ENCODE results near the gene CCS. TPM values are rescaled to one million over a fixed set of nuclear protein-coding genes. Genes with fewer than 3 reads are reported as not detected.

CCS gene
- total RNA-seq, 1 experiment from 2014 or later = 47.2 TPM

- CTCF ChIA-PET = no interaction called here
- 0 out of 2 replicates have a peak, but pooled peaks cover 6% of the 10 kb centered on the region for H3K27me3 ChIP-seq (ENCODE audit: insufficient read depth, low read depth)
- intact Hi-C loops (cut with micrococcal nuclease; ENCODE audit: unreplicated experiment) = no loop called here
Measured at GRCh38 chr11:66561178-66561974, 31.6 kb upstream of the CCS start.

DNA sequence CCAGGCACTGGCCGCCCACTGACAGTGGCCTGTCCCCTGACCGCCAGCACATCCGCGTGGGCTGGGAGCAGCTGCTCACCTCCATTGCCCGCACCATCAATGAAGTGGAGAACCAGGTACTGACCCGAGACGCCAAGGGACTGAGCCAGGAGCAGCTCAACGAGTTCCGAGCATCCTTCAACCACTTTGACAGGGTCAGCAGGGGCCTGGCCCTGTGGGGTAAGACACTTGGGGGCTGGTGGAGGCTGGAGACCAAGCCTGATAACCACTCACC lies 31.1 kb upstream of the CCS start:
- no peaks in the 10 kb centered on the region for H3F3A ChIP-seq (ENCODE audit: insufficient read depth, low read depth)
- no peak for DNase-seq
- H3K9me2 ChIP-seq (ENCODE audit: insufficient read depth) = no peaks in the 10 kb centered on the region
- ChIA-PET CTCF (no interaction called here), POLR2A (ENCODE audit: unreplicated experiment) (no interaction called here)
- no peaks in the 10 kb centered on the region for H3K79me2 ChIP-seq (ENCODE audit: low read depth)
- no peak overlapping the region for H3K27ac ChIP-seq
- no peaks in the 10 kb centered on the region; the same call in 1 of the 2 replicates for H4K20me1 ChIP-seq (ENCODE audit: insufficient read depth)
- H3K4me1 ChIP-seq (replicated peaks; ENCODE audit: insufficient read depth) = no peaks in the 10 kb centered on the region
- no peak overlapping the region for H3K4me2 ChIP-seq
- no peak overlapping the region for H3K4me3 ChIP-seq
- no peaks in the 10 kb centered on the region for H3K36me3 ChIP-seq (ENCODE audit: low read depth)
- H3K9me3 ChIP-seq (ENCODE audit: insufficient read depth, low read depth) = no peaks in the 10 kb centered on the region
- no peak overlapping the region for H2AFZ ChIP-seq
- no TSS peak for BruUV-seq (replicated peaks)
- intact Hi-C loops (cut with micrococcal nuclease; ENCODE audit: unreplicated experiment) = no loop called here
- 0 out of 2 replicates have a peak, but pooled peaks cover 6% of the 10 kb centered on the region for H3K27me3 ChIP-seq (ENCODE audit: insufficient read depth, low read depth)
- TF ChIP-seq, protein P1, sequence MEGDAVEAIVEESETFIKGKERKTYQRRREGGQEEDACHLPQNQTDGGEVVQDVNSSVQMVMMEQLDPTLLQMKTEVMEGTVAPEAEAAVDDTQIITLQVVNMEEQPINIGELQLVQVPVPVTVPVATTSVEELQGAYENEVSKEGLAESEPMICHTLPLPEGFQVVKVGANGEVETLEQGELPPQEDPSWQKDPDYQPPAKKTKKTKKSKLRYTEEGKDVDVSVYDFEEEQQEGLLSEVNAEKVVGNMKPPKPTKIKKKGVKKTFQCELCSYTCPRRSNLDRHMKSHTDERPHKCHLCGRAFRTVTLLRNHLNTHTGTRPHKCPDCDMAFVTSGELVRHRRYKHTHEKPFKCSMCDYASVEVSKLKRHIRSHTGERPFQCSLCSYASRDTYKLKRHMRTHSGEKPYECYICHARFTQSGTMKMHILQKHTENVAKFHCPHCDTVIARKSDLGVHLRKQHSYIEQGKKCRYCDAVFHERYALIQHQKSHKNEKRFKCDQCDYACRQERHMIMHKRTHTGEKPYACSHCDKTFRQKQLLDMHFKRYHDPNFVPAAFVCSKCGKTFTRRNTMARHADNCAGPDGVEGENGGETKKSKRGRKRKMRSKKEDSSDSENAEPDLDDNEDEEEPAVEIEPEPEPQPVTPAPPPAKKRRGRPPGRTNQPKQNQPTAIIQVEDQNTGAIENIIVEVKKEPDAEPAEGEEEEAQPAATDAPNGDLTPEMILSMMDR (conservative IDR thresholded peaks at IDR 0.05) = no peak

More at GRCh38 chr11:66561178-66561974, 31.6 kb upstream of the CCS start:
- Histone ChIP-seq H3K9me2 (ENCODE audit: insufficient read depth) (no peaks in the 10 kb centered on the region), H2AFZ (no peak overlapping the region), H3K4me1 (replicated peaks; ENCODE audit: insufficient read depth) (no peaks in the 10 kb centered on the region), H3K4me3 (no peak overlapping the region), H3K79me2 (ENCODE audit: low read depth) (no peaks in the 10 kb centered on the region), H3K9me3 (ENCODE audit: insufficient read depth, low read depth) (no peaks in the 10 kb centered on the region), H3K27ac (no peak overlapping the region), H3K36me3 (ENCODE audit: low read depth) (no peaks in the 10 kb centered on the region), H3F3A (ENCODE audit: insufficient read depth, low read depth) (no peaks in the 10 kb centered on the region), H3K4me2 (no peak overlapping the region), H4K20me1 (ENCODE audit: insufficient read depth) (no peaks in the 10 kb centered on the region; the same call in 1 of the 2 replicates)
- POLR2A ChIA-PET (ENCODE audit: unreplicated experiment) = interaction anchor here (0.7 kb wide), 2 partner anchors 249 to 273 kb away, joined by 3 to 7 read pairs; partner anchors contain the start of gene YIF1A
- no peak for DNase-seq
- BruUV-seq (replicated peaks) = no TSS peak
- TF ChIP-seq EZH2 (IDR thresholded peaks at IDR 0.05; ENCODE audit: low read depth) = no peak
- TF ChIP-seq, protein P1 (conservative IDR thresholded peaks at IDR 0.05) = no peak

DNA sequence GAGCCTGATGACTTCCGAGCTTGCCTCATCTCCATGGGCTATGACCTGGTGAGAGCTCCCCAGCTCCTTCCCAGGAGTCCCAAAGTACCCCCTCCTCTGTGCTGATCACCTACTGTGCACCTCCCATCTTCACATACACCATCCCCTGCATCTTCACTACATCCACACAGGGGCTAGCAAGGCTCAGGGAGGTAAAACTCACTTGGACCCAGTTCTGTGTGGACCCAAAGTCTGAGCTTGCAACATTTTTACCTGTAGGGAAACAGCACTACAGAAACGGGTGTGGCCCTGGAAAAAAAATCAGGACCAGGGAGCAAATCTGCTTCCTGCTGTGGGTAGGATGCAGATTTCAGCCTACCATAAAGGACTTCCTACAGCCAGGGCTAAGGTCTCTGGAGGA lies 30.7 kb upstream of the CCS start:
- H3K79me2 ChIP-seq (ENCODE audit: low read depth) = no peaks in the 10 kb centered on the region
- ChIA-PET POLR2A (ENCODE audit: unreplicated experiment) (interaction anchor here (0.6 kb wide), 1 partner anchor 14 kb away, joined by 3 read pairs; no protein-coding TSS in a partner anchor), CTCF (no interaction called here)
- no peak overlapping the region for H3K27ac ChIP-seq
- no peak overlapping the region for H3K4me2 ChIP-seq
- intact Hi-C loops (cut with micrococcal nuclease; ENCODE audit: unreplicated experiment) = no loop called here
- BruUV-seq (replicated peaks) = no TSS peak
- no peaks in the 10 kb centered on the region for H3K4me1 ChIP-seq (replicated peaks; ENCODE audit: insufficient read depth)
- H2AFZ ChIP-seq = no peak overlapping the region
- DNase-seq = no peak
- no peak overlapping the region for H3K4me3 ChIP-seq
- no peaks in the 10 kb centered on the region; the same call in 1 of the 2 replicates for H4K20me1 ChIP-seq (ENCODE audit: insufficient read depth)
- no peaks in the 10 kb centered on the region for H3K36me3 ChIP-seq (ENCODE audit: low read depth)
- no peaks in the 10 kb centered on the region for H3K9me3 ChIP-seq (ENCODE audit: insufficient read depth, low read depth)
- TF ChIP-seq, protein P1 (conservative IDR thresholded peaks at IDR 0.05) = no peak
- H3K27me3 ChIP-seq (ENCODE audit: insufficient read depth, low read depth) = 0 out of 2 replicates have a peak, but pooled peaks cover 9% of the 10 kb centered on the region
- H3K9me2 ChIP-seq (ENCODE audit: insufficient read depth) = no peaks in the 10 kb centered on the region
- no peaks in the 10 kb centered on the region for H3F3A ChIP-seq (ENCODE audit: insufficient read depth, low read depth)
